ENCODE measurements around the gene MS4A4A.
A peak's percentile ranks its signal among the peaks of the same experiment; 100 is the strongest.

Gene MS4A4A

DNA sequence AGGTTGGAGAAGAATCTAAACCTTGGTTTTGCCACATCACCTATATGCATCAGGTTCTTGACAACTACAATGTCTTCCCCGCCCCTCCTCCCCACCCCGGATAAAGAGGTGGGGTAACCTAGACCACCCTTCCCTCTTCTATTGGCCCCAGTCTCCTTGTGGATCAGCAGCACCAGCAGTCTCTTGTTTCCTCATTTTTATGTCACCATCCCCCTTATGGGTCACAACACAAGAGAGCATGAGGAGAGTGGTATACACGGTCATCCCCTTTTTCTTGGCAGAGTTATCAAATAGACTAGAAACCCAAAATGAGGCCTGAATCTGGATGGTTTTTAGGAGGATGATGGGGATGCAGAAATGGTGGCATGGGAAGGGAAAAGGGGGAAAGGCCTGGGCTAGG, 38.7 kb upstream of the MS4A4A start:
- H3K4me3 ChIP-seq (ENCODE audit: low read depth in 1 of 2, low read length in 2 of 2), result no peak overlapping the region
- no peak for TF ChIP-seq EZH2 (IDR thresholded peaks at IDR 0.05; ENCODE audit: borderline replicate concordance, low read depth, low read length, severe bottlenecking)
- DNase-seq (no peak), ATAC-seq (ENCODE audit: insufficient read depth, low read depth) (no peak)
- H3K4me1 ChIP-seq (ENCODE audit: insufficient read depth, low read length), result no peaks in the 10 kb centered on the region
- no peaks in the 10 kb centered on the region for H3K79me2 ChIP-seq (ENCODE audit: insufficient read depth, low read length)
- H3K9ac ChIP-seq (ENCODE audit: low read depth, low read length), result no peak overlapping the region
- H3K27me3 ChIP-seq (ENCODE audit: insufficient read depth, low read length, poor library complexity), result no peaks in the 10 kb centered on the region
- no peak overlapping the region for H2AFZ ChIP-seq (ENCODE audit: low read depth, low read length)
- no peak overlapping the region for H3K4me2 ChIP-seq (ENCODE audit: insufficient read depth, low read length)
- no peaks in the 10 kb centered on the region for H3K36me3 ChIP-seq (ENCODE audit: insufficient read depth, low read length)
- no peak overlapping the region for H3K27ac ChIP-seq (ENCODE audit: low read length)
- H4K20me1 ChIP-seq (ENCODE audit: insufficient read depth, low read length), result no peaks in the 10 kb centered on the region
- no peaks in the 10 kb centered on the region for H3K9me3 ChIP-seq (ENCODE audit: insufficient read depth, low read length, severe bottlenecking)

DNA sequence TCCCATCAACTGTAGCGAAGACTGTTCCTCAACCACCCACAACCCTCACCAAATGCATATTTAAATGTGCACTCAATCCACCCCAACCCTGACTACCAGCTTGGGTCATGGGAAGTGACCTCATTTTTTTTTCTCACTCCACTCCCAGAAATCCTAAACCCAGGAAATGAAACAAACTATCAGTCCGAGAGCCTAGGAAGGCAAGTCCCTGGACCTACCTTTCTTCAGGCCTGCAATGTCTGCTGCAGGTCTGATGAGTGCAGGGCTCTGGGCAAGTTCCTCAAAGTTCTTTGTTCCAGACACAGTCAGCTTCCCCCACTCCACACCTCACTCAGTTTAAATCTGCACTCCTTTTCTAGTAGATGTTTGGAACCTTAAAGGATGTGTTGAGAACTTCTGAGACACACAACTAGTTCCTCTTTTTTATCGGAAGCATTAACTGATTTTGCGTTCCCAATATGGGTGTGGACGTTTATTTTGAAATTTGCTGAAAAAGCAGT, 37.7 kb upstream of the MS4A4A start, which contains the start of gene MS4A4E:
Gene MS4A4E, minus strand, starts transcription at position 398 of the 500 bp plus-strand sequence. CDS start 13,082 bp downstream, outside the sequence.
- no peak for ATAC-seq (ENCODE audit: insufficient read depth, low read depth)

DNA sequence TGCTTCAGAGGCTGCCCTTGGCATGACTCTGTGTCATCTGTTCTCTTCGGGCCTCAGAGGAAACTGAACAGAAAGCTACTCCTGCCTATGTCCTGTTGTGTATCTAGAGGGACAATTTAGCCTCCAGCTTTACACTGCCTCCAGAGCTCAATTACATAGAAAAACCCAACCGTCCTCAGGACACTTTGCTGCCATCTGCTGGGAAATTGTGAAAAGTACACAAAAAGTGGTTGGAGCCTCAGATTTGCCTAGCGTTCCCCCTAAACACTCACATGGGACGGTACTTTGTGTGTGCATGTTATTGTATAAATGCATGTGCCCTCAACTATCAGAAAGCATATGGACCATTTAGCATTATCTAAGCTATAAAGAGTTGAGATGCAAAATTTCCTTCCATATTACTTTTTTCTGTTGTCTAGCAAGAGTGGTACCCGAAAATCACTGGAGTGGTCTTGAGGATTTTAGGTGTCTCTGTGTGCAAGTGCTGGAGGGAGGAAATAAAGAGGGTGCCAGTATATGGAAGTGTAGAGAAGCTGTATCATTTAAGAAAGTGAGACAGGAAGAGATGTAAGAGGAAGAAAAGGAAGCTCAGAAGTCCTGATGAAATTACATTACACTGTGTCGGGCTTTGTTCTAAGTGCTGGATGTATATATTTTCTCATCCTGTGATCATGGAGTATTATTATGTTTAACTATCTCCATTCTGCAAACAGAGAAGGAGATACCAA, 28.8 kb upstream of the MS4A4A start:
- no peak overlapping the region for H3K27ac ChIP-seq (ENCODE audit: low read length)
- DNase-seq (no peak), ATAC-seq (ENCODE audit: insufficient read depth, low read depth) (no peak)
- no peaks in the 10 kb centered on the region for H3K4me1 ChIP-seq (ENCODE audit: insufficient read depth, low read length)
- no peak for TF ChIP-seq EZH2 (IDR thresholded peaks at IDR 0.05; ENCODE audit: borderline replicate concordance, low read depth, low read length, severe bottlenecking)
- TF ChIP-seq, protein P1, sequence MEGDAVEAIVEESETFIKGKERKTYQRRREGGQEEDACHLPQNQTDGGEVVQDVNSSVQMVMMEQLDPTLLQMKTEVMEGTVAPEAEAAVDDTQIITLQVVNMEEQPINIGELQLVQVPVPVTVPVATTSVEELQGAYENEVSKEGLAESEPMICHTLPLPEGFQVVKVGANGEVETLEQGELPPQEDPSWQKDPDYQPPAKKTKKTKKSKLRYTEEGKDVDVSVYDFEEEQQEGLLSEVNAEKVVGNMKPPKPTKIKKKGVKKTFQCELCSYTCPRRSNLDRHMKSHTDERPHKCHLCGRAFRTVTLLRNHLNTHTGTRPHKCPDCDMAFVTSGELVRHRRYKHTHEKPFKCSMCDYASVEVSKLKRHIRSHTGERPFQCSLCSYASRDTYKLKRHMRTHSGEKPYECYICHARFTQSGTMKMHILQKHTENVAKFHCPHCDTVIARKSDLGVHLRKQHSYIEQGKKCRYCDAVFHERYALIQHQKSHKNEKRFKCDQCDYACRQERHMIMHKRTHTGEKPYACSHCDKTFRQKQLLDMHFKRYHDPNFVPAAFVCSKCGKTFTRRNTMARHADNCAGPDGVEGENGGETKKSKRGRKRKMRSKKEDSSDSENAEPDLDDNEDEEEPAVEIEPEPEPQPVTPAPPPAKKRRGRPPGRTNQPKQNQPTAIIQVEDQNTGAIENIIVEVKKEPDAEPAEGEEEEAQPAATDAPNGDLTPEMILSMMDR (IDR thresholded peaks at IDR 0.05; ENCODE audit: borderline replicate concordance, extremely low read depth, low read length, poor library complexity, severe bottlenecking), result peak; percentile 33
- peaks cover 26% of the 10 kb centered on the region for H3K9me3 ChIP-seq (ENCODE audit: insufficient read depth, low read length, severe bottlenecking)
- no peak overlapping the region for H3K4me2 ChIP-seq (ENCODE audit: insufficient read depth, low read length)
- no peak overlapping the region for H2AFZ ChIP-seq (ENCODE audit: low read depth, low read length)
- no peaks in the 10 kb centered on the region for H3K27me3 ChIP-seq (ENCODE audit: insufficient read depth, low read length, poor library complexity)
- no peak overlapping the region for H3K4me3 ChIP-seq (ENCODE audit: low read depth in 1 of 2, low read length in 2 of 2)
- H4K20me1 ChIP-seq (ENCODE audit: insufficient read depth, low read length), result no peaks in the 10 kb centered on the region
- no peaks in the 10 kb centered on the region for H3K79me2 ChIP-seq (ENCODE audit: insufficient read depth, low read length)
- no peak overlapping the region for H3K9ac ChIP-seq (ENCODE audit: low read depth, low read length)
- no peaks in the 10 kb centered on the region for H3K36me3 ChIP-seq (ENCODE audit: insufficient read depth, low read length)

More for the DNA sequence above, 37.7 kb upstream of the MS4A4A start, which contains the start of gene MS4A4E:
- no peak for DNase-seq
- TF ChIP-seq, protein P1 (IDR thresholded peaks at IDR 0.05; ENCODE audit: borderline replicate concordance, extremely low read depth, low read length, poor library complexity, severe bottlenecking), result no peak
- no peak for TF ChIP-seq EZH2 (IDR thresholded peaks at IDR 0.05; ENCODE audit: borderline replicate concordance, low read depth, low read length, severe bottlenecking)
- Histone ChIP-seq H3K9ac (ENCODE audit: low read depth, low read length) (no peak within 1 kb of the TSS), H3K27me3 (ENCODE audit: insufficient read depth, low read length, poor library complexity) (no peaks in the 10 kb centered on the region), H3K4me3 (ENCODE audit: low read depth in 1 of 2, low read length in 2 of 2) (no peak within 1 kb of the TSS), H3K9me3 (ENCODE audit: insufficient read depth, low read length, severe bottlenecking) (no peaks in the 10 kb centered on the region), H3K79me2 (ENCODE audit: insufficient read depth, low read length) (no peaks in the 10 kb centered on the region), H2AFZ (ENCODE audit: low read depth, low read length) (no peak within 1 kb of the TSS), H3K4me1 (ENCODE audit: insufficient read depth, low read length) (no peaks in the 10 kb centered on the region), H3K36me3 (ENCODE audit: insufficient read depth, low read length) (no peaks in the 10 kb centered on the region), H4K20me1 (ENCODE audit: insufficient read depth, low read length) (no peaks in the 10 kb centered on the region), H3K27ac (ENCODE audit: low read length) (no peak within 1 kb of the TSS), H3K4me2 (ENCODE audit: insufficient read depth, low read length) (no peak within 1 kb of the TSS)
